Stimulated activated CD8-positive, alpha-beta memory T cell treated with anti-CD3 and anti-CD28 coated beads, Interleukin-2, amount 100 ng/mL, for 1 hour (primary cell): ENCODE measurements around the gene GFOD1.
"Not testable (repeated sequence)": the region's sequence is repeated elsewhere in the genome, so short reads cannot be mapped to it uniquely, and the experiment has no call there.

Source experiments
- DNase-seq, 2 donors: peaks; one replicate each; pipeline ENCODE4 v3.0.0-alpha.2; 2020; ENCODE audit warnings: low read depth in 2 of 2

Gene GFOD1

GRCh38 chr6:13404892-13405254 lies 82.5 kb downstream of the GFOD1 start:
- no peak for DNase-seq

GRCh38 chr6:13404228-13404891 lies 83.0 kb downstream of the GFOD1 start:
- no peak for DNase-seq

- DNase-seq: no peak
Measured at GRCh38 chr6:13402711-13403110, 84.7 kb downstream of the GFOD1 start.

GRCh38 chr6:13400772-13401171 lies 86.6 kb downstream of the GFOD1 start:
- no peak for DNase-seq

- DNase-seq: no peak
Measured at GRCh38 chr6:13398421-13398994, 88.9 kb downstream of the GFOD1 start.

- DNase-seq: no peak
Measured at GRCh38 chr6:13398069-13398381, 89.4 kb downstream of the GFOD1 start.

GRCh38 chr6:13397359-13398068 lies 89.9 kb downstream of the GFOD1 start:
- no peak for DNase-seq

GRCh38 chr6:13396241-13396792 lies 91.1 kb downstream of the GFOD1 start:
- DNase-seq: no peak

- no peak for DNase-seq
Measured at GRCh38 chr6:13395272-13396237, 91.8 kb downstream of the GFOD1 start.

GRCh38 chr6:13392462-13392861 lies 94.9 kb downstream of the GFOD1 start:
- no peak for DNase-seq

GRCh38 chr6:13391537-13391936 lies 95.9 kb downstream of the GFOD1 start:
- DNase-seq: no peak

- DNase-seq: no peak
Measured at GRCh38 chr6:13390658-13391057, 96.7 kb downstream of the GFOD1 start.

GRCh38 chr6:13389237-13389636 lies 98.2 kb downstream of the GFOD1 start:
- not testable (repeated sequence) for DNase-seq

- not testable (repeated sequence) for DNase-seq
Measured at GRCh38 chr6:13388769-13389168, 98.6 kb downstream of the GFOD1 start.

- no peak for DNase-seq
Measured at GRCh38 chr6:13384966-13385365, 102.4 kb downstream of the GFOD1 start.

- no peak for DNase-seq
Measured at GRCh38 chr6:13384506-13384905, 102.9 kb downstream of the GFOD1 start.

- DNase-seq: no peak
Measured at GRCh38 chr6:13383328-13384163, 103.9 kb downstream of the GFOD1 start.

GRCh38 chr6:13380761-13381160 lies 106.6 kb downstream of the GFOD1 start:
- DNase-seq: no peak

GRCh38 chr6:13378669-13379590 lies 108.5 kb downstream of the GFOD1 start:
- DNase-seq: no peak
